ENCODE results near the gene ASCL4. TPM values are rescaled to one million over a fixed set of nuclear protein-coding genes. Genes with fewer than 3 reads are reported as not detected.

ASCL4 gene
- total and polyA plus RNA-seq, 2 of the 4 experiments (the other 2 are of a cell fraction): not detected

- Histone ChIP-seq H3K4me3 (ENCODE audit: insufficient read depth, low read depth, low read length) (no peak overlapping the region), H3K27me3 (ENCODE audit: control insufficient read depth, insufficient read depth, low read length) (peaks cover 17% of the 10 kb centered on the region), H3K9ac (ENCODE audit: low read depth, low read length) (no peak overlapping the region), H2AFZ (replicated peaks; ENCODE audit: low read length, poor library complexity) (no peak overlapping the region), H3K9me1 (ENCODE audit: insufficient read depth, low read length) (no peaks in the 10 kb centered on the region), H4K91ac (ENCODE audit: insufficient read depth, low read depth, low read length) (no peak overlapping the region), H3K9me3 (ENCODE audit: control insufficient read depth, insufficient read depth, low read length) (no peaks in the 10 kb centered on the region), H2BK5ac (ENCODE audit: low read depth, low read length, poor library complexity, severe bottlenecking) (no peak overlapping the region), H4K20me1 (ENCODE audit: insufficient read depth, low read length) (no peaks in the 10 kb centered on the region), H3K36me3 (ENCODE audit: control insufficient read depth, insufficient read depth, low read length) (no peaks in the 10 kb centered on the region), H3K27ac (ENCODE audit: insufficient read depth, low read length) (no peak overlapping the region), H3K23ac (ENCODE audit: low read depth, low read length) (no peak overlapping the region), H4K8ac (ENCODE audit: low read depth in 2 of 2, low read length in 2 of 2) (no peak overlapping the region), H3K18ac (ENCODE audit: low read depth, low read length) (no peak overlapping the region), H3K4ac (ENCODE audit: low read depth, low read length) (no peak overlapping the region), H2AK9ac (replicated peaks; ENCODE audit: low read depth, low read length, poor library complexity) (no peak overlapping the region), H3K4me2 (ENCODE audit: low read depth, low read length) (no peak overlapping the region), H3K79me1 (ENCODE audit: low read depth in 1 of 2, low read length in 2 of 2) (no peaks in the 10 kb centered on the region), H2AK5ac (ENCODE audit: low read depth, low read length) (no peak overlapping the region), H3K14ac (replicated peaks; ENCODE audit: low read depth, low read length) (no peak overlapping the region), H2BK15ac (ENCODE audit: low read depth, low read length) (no peak overlapping the region), H4K5ac (ENCODE audit: low read depth, low read length) (no peak overlapping the region), H3K4me1 (ENCODE audit: control insufficient read depth, insufficient read depth, low read length) (no peaks in the 10 kb centered on the region), H2BK20ac (ENCODE audit: low read depth, low read length) (no peak overlapping the region), H2BK120ac (ENCODE audit: low read depth, low read length) (no peak overlapping the region), H3K56ac (ENCODE audit: extremely low read depth, insufficient read depth, low read length) (no peak overlapping the region)
- intact Hi-C loops (cut with micrococcal nuclease) (no loop called here), dilution Hi-C loops (cut with HindIII; ENCODE audit: low sequenced_read_pairs, unreplicated experiment) (no loop called here), in situ Hi-C loops (cut with MboI; ENCODE audit: low sequenced_read_pairs) (no loop called here)
- ChIA-PET CTCF (no interaction called here), POLR2A (ENCODE audit: unreplicated experiment) (no interaction called here)
- no peak for DNase-seq
- BruUV-seq (replicated peaks): no TSS peak
- TF ChIP-seq BHLHE40 (IDR thresholded peaks at IDR 0.05; ENCODE audit: low read depth, low read length): no peak
- TF ChIP-seq CEBPB (IDR thresholded peaks at IDR 0.05; ENCODE audit: low read depth, low read length): no peak
- TF ChIP-seq CHD1 (IDR thresholded peaks at IDR 0.05; ENCODE audit: low read depth, low read length): no peak
- TF ChIP-seq MAZ (IDR thresholded peaks at IDR 0.05; ENCODE audit: borderline replicate concordance, low read depth, low read length): no peak
- no peak for TF ChIP-seq MAFK (IDR thresholded peaks at IDR 0.05; ENCODE audit: low read depth, low read length)
- no peak for TF ChIP-seq RFX5 (IDR thresholded peaks at IDR 0.05; ENCODE audit: low read depth, low read length)
- no peak for TF ChIP-seq RCOR1 (IDR thresholded peaks at IDR 0.05; ENCODE audit: insufficient replicate concordance, low read length)
- TF ChIP-seq CTCF (conservative IDR thresholded peaks at IDR 0.05; ENCODE audit: low read depth, low read length): no peak
- no peak for TF ChIP-seq ELK1 (IDR thresholded peaks at IDR 0.05; ENCODE audit: borderline replicate concordance, low read depth, low read length)
- TF ChIP-seq FOS (IDR thresholded peaks at IDR 0.05; ENCODE audit: low read depth, low read length): no peak
- TF ChIP-seq SMC3 (IDR thresholded peaks at IDR 0.05; ENCODE audit: low read depth, low read length): no peak
- TF ChIP-seq USF2 (IDR thresholded peaks at IDR 0.05; ENCODE audit: low read depth, low read length): no peak
- TF ChIP-seq MXI1 (IDR thresholded peaks at IDR 0.05; ENCODE audit: borderline replicate concordance, low read depth, low read length): no peak
- TF ChIP-seq POLR2A (IDR thresholded peaks at IDR 0.05; ENCODE audit: low read depth, low read length): no peak
- TF ChIP-seq RAD21 (IDR thresholded peaks at IDR 0.05; ENCODE audit: low read length): no peak
- TF ChIP-seq NFE2L2 (IDR thresholded peaks at IDR 0.05; ENCODE audit: low read depth, low read length): no peak
- ATAC-seq (ENCODE audit: low read depth): no peak
- WGBS, 2 experiments (ENCODE audit: extremely low coverage in 2 of 2, insufficient read length in 1 of 2): no CpG with 5 or more reads among the region's 11 CpGs
These were observed 4.0 kb downstream of the ASCL4 start for GRCh38 chr12:107778383-107779025.

Measured in IMR-90 (cell line).